ENCODE measurements around the gene NOTCH4. TPM values are rescaled to one million over a fixed set of nuclear protein-coding genes. Genes with fewer than 3 reads are reported as not detected.

NOTCH4 gene
- total and polyA plus RNA-seq, 2 experiments from 2014 or later = 2.7 to 2.8 TPM

- TF ChIP-seq ZNF462 (CRISPR knock-in tag; IDR thresholded peaks at IDR 0.05) (no peak), ZNF114 (CRISPR knock-in tag; IDR thresholded peaks at IDR 0.05) (no peak), EZH2phosphoT487 (IDR thresholded peaks at IDR 0.05; ENCODE audit: unreplicated experiment) (no peak), STAT1 (IDR thresholded peaks at IDR 0.05; ENCODE audit: unreplicated experiment) (no peak)
- TF ChIP-seq, protein P1, sequence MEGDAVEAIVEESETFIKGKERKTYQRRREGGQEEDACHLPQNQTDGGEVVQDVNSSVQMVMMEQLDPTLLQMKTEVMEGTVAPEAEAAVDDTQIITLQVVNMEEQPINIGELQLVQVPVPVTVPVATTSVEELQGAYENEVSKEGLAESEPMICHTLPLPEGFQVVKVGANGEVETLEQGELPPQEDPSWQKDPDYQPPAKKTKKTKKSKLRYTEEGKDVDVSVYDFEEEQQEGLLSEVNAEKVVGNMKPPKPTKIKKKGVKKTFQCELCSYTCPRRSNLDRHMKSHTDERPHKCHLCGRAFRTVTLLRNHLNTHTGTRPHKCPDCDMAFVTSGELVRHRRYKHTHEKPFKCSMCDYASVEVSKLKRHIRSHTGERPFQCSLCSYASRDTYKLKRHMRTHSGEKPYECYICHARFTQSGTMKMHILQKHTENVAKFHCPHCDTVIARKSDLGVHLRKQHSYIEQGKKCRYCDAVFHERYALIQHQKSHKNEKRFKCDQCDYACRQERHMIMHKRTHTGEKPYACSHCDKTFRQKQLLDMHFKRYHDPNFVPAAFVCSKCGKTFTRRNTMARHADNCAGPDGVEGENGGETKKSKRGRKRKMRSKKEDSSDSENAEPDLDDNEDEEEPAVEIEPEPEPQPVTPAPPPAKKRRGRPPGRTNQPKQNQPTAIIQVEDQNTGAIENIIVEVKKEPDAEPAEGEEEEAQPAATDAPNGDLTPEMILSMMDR (conservative IDR thresholded peaks at IDR 0.05; ENCODE audit: low read depth in 2 of 2) = no peak
- TF ChIP-seq, protein P2, sequence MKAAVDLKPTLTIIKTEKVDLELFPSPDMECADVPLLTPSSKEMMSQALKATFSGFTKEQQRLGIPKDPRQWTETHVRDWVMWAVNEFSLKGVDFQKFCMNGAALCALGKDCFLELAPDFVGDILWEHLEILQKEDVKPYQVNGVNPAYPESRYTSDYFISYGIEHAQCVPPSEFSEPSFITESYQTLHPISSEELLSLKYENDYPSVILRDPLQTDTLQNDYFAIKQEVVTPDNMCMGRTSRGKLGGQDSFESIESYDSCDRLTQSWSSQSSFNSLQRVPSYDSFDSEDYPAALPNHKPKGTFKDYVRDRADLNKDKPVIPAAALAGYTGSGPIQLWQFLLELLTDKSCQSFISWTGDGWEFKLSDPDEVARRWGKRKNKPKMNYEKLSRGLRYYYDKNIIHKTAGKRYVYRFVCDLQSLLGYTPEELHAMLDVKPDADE (IDR thresholded peaks at IDR 0.05) = no peak
Observed at GRCh38 chr6:32254761-32255198, 30.9 kb upstream of the NOTCH4 start (continued).

All from GM23338 (cell line).